Fibroblast of lung (primary cell): ENCODE results near the gene METTL26. TPM values are rescaled to one million over a fixed set of nuclear protein-coding genes. Genes with fewer than 3 reads are reported as not detected.

Experiments used
- DNase-seq, 2 donors: peaks; one replicate each; pipeline versions ENCODE4 v3.0.0 to v3.0.0-alpha.2; 2010; ENCODE audit warnings: low read depth in 2 of 2
- H2AFZ ChIP-seq: 2 replicates; pipeline ENCODE4 v1.5.1; 2012; ENCODE audit warnings: low read length, control low read depth, inconsistent platforms
- H3K27ac ChIP-seq: 2 replicates; pipeline ENCODE4 v1.5.1; 2011; ENCODE audit warnings: low read length, control low read depth; ENCODE audit not compliant: insufficient read depth
- H3K27me3 ChIP-seq: 2 replicates; pipeline ENCODE4 v1.5.1; 2011; ENCODE audit warnings: mild to moderate bottlenecking, low read length; ENCODE audit not compliant: control insufficient read depth, insufficient read depth
- H3K36me3 ChIP-seq: 2 replicates; pipeline ENCODE4 v1.5.1; 2011; ENCODE audit warnings: low read length; ENCODE audit not compliant: control insufficient read depth, insufficient read depth
- H3K4me1 ChIP-seq: 2 replicates; pipeline ENCODE4 v1.5.1; 2011; ENCODE audit warnings: low read length; ENCODE audit not compliant: control insufficient read depth, insufficient read depth; ENCODE audit errors: extremely low read depth
- H3K4me2 ChIP-seq: 2 replicates; pipeline ENCODE4 v1.5.1; 2011; ENCODE audit warnings: low read length, control low read depth; ENCODE audit not compliant: insufficient read depth; ENCODE audit errors: extremely low read depth
- H3K4me3 ChIP-seq, 4 experiments: fragments of 200-600 bp in 1 of 4; sonication (generic) in 1 of 4; replicated peaks in 1 of 4; 2 replicates each; pipeline ENCODE4 v1.5.1; 2011 to 2016; ENCODE audit warnings: low read length in 4 of 4, low read depth in 3 of 4, mild to moderate bottlenecking in 3 of 4, control low read depth in 2 of 4, inconsistent platforms in 1 of 4, mixed read lengths in 1 of 4; ENCODE audit not compliant: insufficient read depth in 1 of 4; ENCODE audit errors: control extremely low read depth in 1 of 4
- H3K79me2 ChIP-seq: 2 replicates; pipeline ENCODE4 v1.5.1; 2012; ENCODE audit warnings: mild to moderate bottlenecking, low read length, inconsistent platforms; ENCODE audit not compliant: control insufficient read depth, insufficient read depth
- H3K9ac ChIP-seq: 2 replicates; pipeline ENCODE4 v1.5.1; 2011; ENCODE audit warnings: mild to moderate bottlenecking, low read length, control low read depth; ENCODE audit not compliant: insufficient read depth
- H3K9me3 ChIP-seq: 2 replicates; pipeline ENCODE4 v1.5.1; 2012; ENCODE audit warnings: low read depth, low read length; ENCODE audit not compliant: control insufficient read depth, insufficient read depth
- H4K20me1 ChIP-seq: 2 replicates; pipeline ENCODE4 v1.5.1; 2011; ENCODE audit warnings: low read length; ENCODE audit not compliant: control insufficient read depth, insufficient read depth; ENCODE audit errors: extremely low read depth
- CTCF ChIP-seq, 2 donors: IDR thresholded peaks in 1 of 2; conservative IDR thresholded peaks in 1 of 2; 1 replicate in 1 of 2; 2 replicates in 1 of 2; pipeline ENCODE4 v1.5.1; 2011 to 2012; ENCODE audit warnings: low read length in 2 of 2, control low read depth in 1 of 2, inconsistent platforms in 1 of 2, low read depth in 1 of 2, mild to moderate bottlenecking in 1 of 2
- EZH2 ChIP-seq: IDR thresholded peaks from 2 replicates; pipeline ENCODE4 v1.5.1; 2012; ENCODE audit warnings: low read length, control low read depth, mild to moderate bottlenecking; ENCODE audit errors: missing control alignments
- polyA plus RNA-seq, 2 donors: library from polyadenylated mRNA; depleted of rRNA in 1 of 2; stranded (reverse) in 1 of 2; unstranded in 1 of 2; fragments of >200 nt; gene quantifications; 2 replicates each; pipeline ENCODE4 v1.2.1, GENCODE V29; 2011 to 2012; ENCODE audit warnings: missing spikeins in 1 of 2
- total RNA-seq: library from RNA; depleted of rRNA; stranded (reverse); fragments of >200 nt; gene quantifications from 2 replicates; pipeline ENCODE4 v1.2.1, GENCODE V29; 2014

Gene METTL26
- total and polyA plus RNA-seq, 2 donors (not counting 1 experiment from before 2014, with no cell fraction given), result 39.2 to 71.7 TPM

GRCh38 chr16:661184-661821, 25.2 kb upstream of the METTL26 start:
- Histone ChIP-seq H3K36me3 (peaks cover 10% of the 10 kb centered on the region), H3K79me2 (no peaks in the 10 kb centered on the region), H3K4me1 (no peaks in the 10 kb centered on the region), H2AFZ (no peak overlapping the region), H4K20me1 (no peaks in the 10 kb centered on the region), H3K27me3 (no peaks in the 10 kb centered on the region), H3K27ac (no peak overlapping the region), H3K4me2 (no peak overlapping the region), H3K9me3 (no peaks in the 10 kb centered on the region), H3K4me3 (no peak overlapping the region), H3K9ac (peak overlapping the region; percentile 7)
- TF ChIP-seq EZH2 (no peak), CTCF (conservative IDR thresholded peaks at IDR 0.05 in 1 of 2, IDR thresholded peaks at IDR 0.05 in 1 of 2; ENCODE audit: low read depth in 1 of 2, low read length in 2 of 2) (no peak)
- DNase-seq, result no peak

GRCh38 chr16:660459-661183, 24.5 kb upstream of the METTL26 start:
- Histone ChIP-seq H3K4me1 (no peaks in the 10 kb centered on the region), H3K27me3 (no peaks in the 10 kb centered on the region), H3K9me3 (no peaks in the 10 kb centered on the region), H3K4me2 (no peak overlapping the region), H4K20me1 (no peaks in the 10 kb centered on the region), H3K27ac (no peak overlapping the region), H2AFZ (no peak overlapping the region), H3K9ac (no peak overlapping the region), H3K4me3 (no peak overlapping the region), H3K36me3 (peaks cover 10% of the 10 kb centered on the region), H3K79me2 (no peaks in the 10 kb centered on the region)
- TF ChIP-seq EZH2 (no peak), CTCF (conservative IDR thresholded peaks at IDR 0.05 in 1 of 2, IDR thresholded peaks at IDR 0.05 in 1 of 2; ENCODE audit: low read depth in 1 of 2, low read length in 2 of 2) (peak; percentile 37 to 48)
- peak; percentile 60 to 80 for DNase-seq

- H3K9ac ChIP-seq, result no peak overlapping the region
- no peak for TF ChIP-seq EZH2
- no peak for TF ChIP-seq CTCF (conservative IDR thresholded peaks at IDR 0.05 in 1 of 2, IDR thresholded peaks at IDR 0.05 in 1 of 2; ENCODE audit: low read depth in 1 of 2, low read length in 2 of 2)
- no peaks in the 10 kb centered on the region for H3K9me3 ChIP-seq
- H3K4me2 ChIP-seq, result no peak overlapping the region
- no peaks in the 10 kb centered on the region for H4K20me1 ChIP-seq
- no peak for DNase-seq
- H3K79me2 ChIP-seq, result no peaks in the 10 kb centered on the region
- peaks cover 12% of the 10 kb centered on the region for H3K36me3 ChIP-seq
- H3K4me3 ChIP-seq, result no peak overlapping the region
- H2AFZ ChIP-seq, result no peak overlapping the region
- H3K27ac ChIP-seq, result no peak overlapping the region
- no peaks in the 10 kb centered on the region for H3K27me3 ChIP-seq
- H3K4me1 ChIP-seq, result no peaks in the 10 kb centered on the region
Measured at GRCh38 chr16:660132-660458, 24.0 kb upstream of the METTL26 start.
